ENCODE measurements around the gene MDFI.

DNA sequence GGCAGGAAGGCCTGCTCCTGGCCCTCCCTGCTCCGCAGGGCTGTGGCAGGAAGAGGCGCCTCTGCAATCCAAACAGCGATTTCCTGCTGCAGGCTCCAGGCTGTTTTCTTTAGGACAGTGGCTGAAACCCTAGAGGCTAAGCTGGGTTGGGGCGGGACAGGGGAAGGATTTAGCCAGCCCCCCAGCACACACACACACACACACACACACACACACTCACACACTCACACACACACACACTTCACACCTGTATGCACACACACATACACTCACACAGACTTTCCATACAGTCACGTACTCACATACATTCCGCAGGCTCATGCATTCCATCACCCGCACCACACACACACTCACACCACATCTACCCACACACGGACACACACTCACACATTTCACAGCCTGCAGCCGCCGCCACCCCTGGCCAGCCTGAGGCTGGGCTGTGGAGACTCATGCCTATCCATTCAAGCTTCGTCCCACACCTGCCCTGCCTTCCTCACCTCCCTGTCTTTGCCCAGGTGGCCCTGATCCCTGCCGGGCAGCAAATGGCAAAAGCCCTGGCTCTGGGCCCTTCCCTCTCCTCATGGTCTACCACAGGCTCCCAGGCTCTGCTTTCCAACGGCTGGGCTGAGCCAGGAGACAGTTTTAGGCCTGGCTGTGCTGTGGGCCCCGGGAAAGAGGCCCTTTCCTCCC is 17.9 kb downstream of the MDFI start:
- TF ChIP-seq, protein P1, sequence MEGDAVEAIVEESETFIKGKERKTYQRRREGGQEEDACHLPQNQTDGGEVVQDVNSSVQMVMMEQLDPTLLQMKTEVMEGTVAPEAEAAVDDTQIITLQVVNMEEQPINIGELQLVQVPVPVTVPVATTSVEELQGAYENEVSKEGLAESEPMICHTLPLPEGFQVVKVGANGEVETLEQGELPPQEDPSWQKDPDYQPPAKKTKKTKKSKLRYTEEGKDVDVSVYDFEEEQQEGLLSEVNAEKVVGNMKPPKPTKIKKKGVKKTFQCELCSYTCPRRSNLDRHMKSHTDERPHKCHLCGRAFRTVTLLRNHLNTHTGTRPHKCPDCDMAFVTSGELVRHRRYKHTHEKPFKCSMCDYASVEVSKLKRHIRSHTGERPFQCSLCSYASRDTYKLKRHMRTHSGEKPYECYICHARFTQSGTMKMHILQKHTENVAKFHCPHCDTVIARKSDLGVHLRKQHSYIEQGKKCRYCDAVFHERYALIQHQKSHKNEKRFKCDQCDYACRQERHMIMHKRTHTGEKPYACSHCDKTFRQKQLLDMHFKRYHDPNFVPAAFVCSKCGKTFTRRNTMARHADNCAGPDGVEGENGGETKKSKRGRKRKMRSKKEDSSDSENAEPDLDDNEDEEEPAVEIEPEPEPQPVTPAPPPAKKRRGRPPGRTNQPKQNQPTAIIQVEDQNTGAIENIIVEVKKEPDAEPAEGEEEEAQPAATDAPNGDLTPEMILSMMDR (IDR thresholded peaks at IDR 0.05): no peak
- no peak for TF ChIP-seq POLR2A (IDR thresholded peaks at IDR 0.05)
